Chondrocyte (in vitro differentiated cells): ENCODE results near the gene ERCC2. TPM values are rescaled to one million over a fixed set of nuclear protein-coding genes. Genes with fewer than 3 reads are reported as not detected.

Experiments
- DNase-seq: peaks from one replicate; pipeline ENCODE4 v3.0.0; 2021; ENCODE audit warnings: mixed read lengths, low spot score
- H3K27ac Mint-ChIP-seq: one replicate; pipeline ENCODE4 v1.8.0; 2021; ENCODE audit warnings: mild to moderate bottlenecking, moderate library complexity, mixed read lengths; ENCODE audit not compliant: unreplicated experiment
- H3K27me3 Mint-ChIP-seq: 2 replicates; pipeline ENCODE4 v1.8.0; 2021; ENCODE audit warnings: low read depth, mixed read lengths
- H3K36me3 Mint-ChIP-seq: 2 replicates; pipeline ENCODE4 v1.8.0; 2021; ENCODE audit warnings: low read depth, mixed read lengths
- H3K4me1 Mint-ChIP-seq: 2 replicates; pipeline ENCODE4 v1.8.0; 2021; ENCODE audit warnings: low read depth, mild to moderate bottlenecking, mixed read lengths
- H3K4me3 Mint-ChIP-seq: one replicate; pipeline ENCODE4 v1.8.0; 2021; ENCODE audit warnings: mild to moderate bottlenecking, moderate library complexity, mixed read lengths; ENCODE audit not compliant: unreplicated experiment
- H3K9me3 Mint-ChIP-seq: 2 replicates; pipeline ENCODE4 v1.8.0; 2021; ENCODE audit warnings: low read depth, mixed read lengths
- total RNA-seq: library from RNA; stranded (reverse); gene quantifications from 3 replicates; pipeline ENCODE4 v1.2.1, GENCODE V29; 2021
- TF ChIP-seq, protein P1 (sequence below): fragments of 200-600 bp; sonication (generic); IDR thresholded peaks from 2 replicates; pipeline ENCODE4 v1.5.0; 2021; ENCODE audit warnings: antibody characterized with exemption, mild to moderate bottlenecking, moderate library complexity

Gene ERCC2
- total RNA-seq, 1 donor from 2014 or later: 29.6 TPM

GRCh38 chr19:45357445-45357783, 13.0 kb downstream of the ERCC2 start:
- no peak for DNase-seq
- Mint-ChIP-seq H3K36me3 (peaks cover 22% of the 10 kb centered on the region), H3K4me1 (no peaks in the 10 kb centered on the region), H3K27ac (no peak overlapping the region), H3K4me3 (no peak overlapping the region), H3K27me3 (no peaks in the 10 kb centered on the region), H3K9me3 (no peaks in the 10 kb centered on the region)
- TF ChIP-seq, protein P1, sequence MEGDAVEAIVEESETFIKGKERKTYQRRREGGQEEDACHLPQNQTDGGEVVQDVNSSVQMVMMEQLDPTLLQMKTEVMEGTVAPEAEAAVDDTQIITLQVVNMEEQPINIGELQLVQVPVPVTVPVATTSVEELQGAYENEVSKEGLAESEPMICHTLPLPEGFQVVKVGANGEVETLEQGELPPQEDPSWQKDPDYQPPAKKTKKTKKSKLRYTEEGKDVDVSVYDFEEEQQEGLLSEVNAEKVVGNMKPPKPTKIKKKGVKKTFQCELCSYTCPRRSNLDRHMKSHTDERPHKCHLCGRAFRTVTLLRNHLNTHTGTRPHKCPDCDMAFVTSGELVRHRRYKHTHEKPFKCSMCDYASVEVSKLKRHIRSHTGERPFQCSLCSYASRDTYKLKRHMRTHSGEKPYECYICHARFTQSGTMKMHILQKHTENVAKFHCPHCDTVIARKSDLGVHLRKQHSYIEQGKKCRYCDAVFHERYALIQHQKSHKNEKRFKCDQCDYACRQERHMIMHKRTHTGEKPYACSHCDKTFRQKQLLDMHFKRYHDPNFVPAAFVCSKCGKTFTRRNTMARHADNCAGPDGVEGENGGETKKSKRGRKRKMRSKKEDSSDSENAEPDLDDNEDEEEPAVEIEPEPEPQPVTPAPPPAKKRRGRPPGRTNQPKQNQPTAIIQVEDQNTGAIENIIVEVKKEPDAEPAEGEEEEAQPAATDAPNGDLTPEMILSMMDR: no peak

DNA sequence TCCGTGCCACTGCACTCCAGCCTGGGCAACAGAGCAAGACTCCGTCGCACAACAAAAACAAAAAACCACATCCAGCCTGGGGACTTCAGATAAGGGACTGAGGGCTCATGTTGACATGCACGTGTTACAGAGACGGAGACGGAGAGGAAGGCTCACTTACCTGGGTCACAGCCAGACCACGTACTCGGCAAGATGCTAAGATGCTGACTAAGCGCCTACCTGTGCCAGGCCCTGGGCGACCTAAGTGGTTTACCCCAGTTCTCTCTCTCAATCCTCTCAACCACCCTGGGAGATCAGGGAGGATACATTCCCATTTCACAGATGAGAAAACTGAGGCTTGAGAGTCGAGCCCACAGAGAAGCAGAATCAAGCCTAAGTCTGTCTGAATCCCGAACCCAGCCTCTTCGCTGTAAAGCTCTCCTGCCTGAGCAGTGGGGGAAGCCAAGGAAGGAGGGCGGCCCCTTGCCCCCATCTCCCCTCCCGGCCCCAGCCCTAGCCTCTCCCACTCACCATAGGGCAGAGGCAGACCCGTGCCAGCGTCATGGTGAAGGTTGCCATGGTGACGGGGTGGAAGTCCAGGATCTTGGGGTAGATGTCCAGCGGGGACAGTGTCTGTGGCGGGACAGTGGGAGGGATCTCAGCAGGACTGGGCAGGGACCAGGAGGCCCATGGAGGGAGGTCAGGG, 13.5 kb downstream of the ERCC2 start:
- Mint-ChIP-seq H3K4me1 (no peaks in the 10 kb centered on the region), H3K9me3 (no peaks in the 10 kb centered on the region), H3K27ac (no peak overlapping the region), H3K36me3 (peaks cover 23% of the 10 kb centered on the region), H3K27me3 (no peaks in the 10 kb centered on the region), H3K4me3 (no peak overlapping the region)
- TF ChIP-seq, protein P1: no peak
- no peak for DNase-seq

DNA sequence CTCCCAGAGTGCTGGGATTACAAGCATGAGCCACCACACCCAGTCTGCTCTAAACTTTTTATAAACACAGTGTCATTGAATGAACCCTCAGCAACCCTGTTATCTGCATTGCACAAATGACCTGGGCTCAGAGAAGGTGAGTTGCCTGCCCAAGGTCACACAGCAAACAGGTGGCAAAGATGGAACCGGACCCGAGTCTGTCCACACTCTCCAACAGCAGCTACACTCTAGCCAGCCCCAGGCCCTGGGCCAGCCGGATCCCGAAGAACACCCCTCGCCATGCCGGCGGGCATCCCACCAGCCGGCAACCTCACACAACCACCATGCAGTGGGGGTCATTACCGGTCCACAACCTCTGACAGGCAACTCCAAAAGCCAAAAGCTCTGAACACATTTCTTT, 14.5 kb downstream of the ERCC2 start:
- Mint-ChIP-seq H3K4me1 (no peaks in the 10 kb centered on the region), H3K9me3 (no peaks in the 10 kb centered on the region), H3K27ac (no peak overlapping the region), H3K36me3 (peaks cover 18% of the 10 kb centered on the region), H3K27me3 (no peaks in the 10 kb centered on the region), H3K4me3 (no peak overlapping the region)
- no peak for DNase-seq
- TF ChIP-seq, protein P1: no peak

- H3K36me3 Mint-ChIP-seq: peaks cover 21% of the 10 kb centered on the region
- H3K4me1 Mint-ChIP-seq: no peaks in the 10 kb centered on the region
- H3K27ac Mint-ChIP-seq: no peak overlapping the region
- H3K4me3 Mint-ChIP-seq: no peak overlapping the region
- no peaks in the 10 kb centered on the region for H3K27me3 Mint-ChIP-seq
- DNase-seq: no peak
- no peaks in the 10 kb centered on the region for H3K9me3 Mint-ChIP-seq
- TF ChIP-seq, protein P1: no peak
Observed at GRCh38 chr19:45355402-45355801, 15.0 kb downstream of the ERCC2 start.

GRCh38 chr19:45354241-45354842, 16.0 kb downstream of the ERCC2 start:
- Mint-ChIP-seq H3K4me3 (no peak overlapping the region), H3K9me3 (no peaks in the 10 kb centered on the region), H3K4me1 (no peaks in the 10 kb centered on the region), H3K27ac (no peak overlapping the region), H3K36me3 (peaks cover 23% of the 10 kb centered on the region), H3K27me3 (no peaks in the 10 kb centered on the region)
- TF ChIP-seq, protein P1: no peak
- DNase-seq: no peak
